ENCODE measurements around the gene PRR30. TPM values are rescaled to one million over a fixed set of nuclear protein-coding genes. Genes with fewer than 3 reads are reported as not detected.

PRR30 gene
- total RNA-seq, 1 donor, result not detected

- no peak for DNase-seq (ENCODE audit: low read depth)
These were observed 26.0 kb upstream of the PRR30 start for GRCh38 chr2:27164960-27165763.

DNA sequence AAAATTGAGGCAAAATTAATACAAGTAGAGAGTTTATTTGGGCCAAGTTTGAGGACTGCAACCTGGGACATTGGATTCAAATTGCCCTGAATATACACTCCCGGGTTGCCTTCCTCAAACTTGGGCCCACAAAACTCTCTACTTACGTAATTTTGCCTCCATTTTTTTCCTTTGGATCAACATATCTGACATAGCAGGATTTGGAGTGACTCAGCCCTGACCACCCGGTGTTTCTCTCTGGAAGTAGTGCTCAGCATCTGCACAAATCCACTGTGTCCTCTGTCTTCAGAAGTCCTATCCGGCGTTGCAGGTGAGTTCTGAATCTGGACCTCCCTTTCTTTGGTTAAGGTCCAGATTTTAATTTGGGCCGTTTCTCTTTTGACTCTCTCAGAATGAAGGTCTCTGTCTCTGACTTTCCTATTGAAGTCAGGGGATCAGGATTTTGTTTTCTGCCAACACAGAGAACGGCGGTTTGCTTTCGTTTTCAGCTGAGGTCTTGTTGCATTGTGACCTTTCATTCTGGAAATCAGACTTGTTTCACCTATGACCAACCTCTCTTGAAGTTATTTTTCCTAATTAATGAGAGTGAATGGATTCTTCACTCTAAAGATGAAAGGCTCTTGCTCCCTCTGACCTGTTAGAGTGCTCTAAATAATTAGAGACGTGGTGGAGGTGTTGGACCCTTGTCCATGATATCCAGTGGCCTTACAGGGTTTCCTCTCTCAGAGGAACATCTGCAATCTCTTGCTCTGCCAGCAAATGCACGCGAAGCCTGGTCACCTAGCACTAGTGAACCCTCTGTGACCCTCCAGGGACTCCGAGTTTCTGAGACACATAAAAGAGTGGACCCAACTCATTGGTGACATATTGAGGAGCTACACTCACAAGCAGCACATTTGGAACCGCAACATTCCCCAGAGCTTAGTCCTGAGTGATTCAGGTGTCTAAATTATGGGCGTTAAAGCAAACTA, 23.2 kb upstream of the PRR30 start:
- DNase-seq (ENCODE audit: low read depth), result peak; percentile 56
- H3K4me3 ChIP-seq (ENCODE audit: low read depth, low read length), result peak overlapping the region; percentile 10
- TF ChIP-seq CTCF (IDR thresholded peaks at IDR 0.05; ENCODE audit: insufficient read depth, low read depth, low read length), result no peak

More at GRCh38 chr2:27164960-27165763, 26.0 kb upstream of the PRR30 start:
- H3K4me3 ChIP-seq (ENCODE audit: low read depth, low read length), result no peak overlapping the region
- TF ChIP-seq CTCF (IDR thresholded peaks at IDR 0.05; ENCODE audit: insufficient read depth, low read depth, low read length), result no peak

DNA sequence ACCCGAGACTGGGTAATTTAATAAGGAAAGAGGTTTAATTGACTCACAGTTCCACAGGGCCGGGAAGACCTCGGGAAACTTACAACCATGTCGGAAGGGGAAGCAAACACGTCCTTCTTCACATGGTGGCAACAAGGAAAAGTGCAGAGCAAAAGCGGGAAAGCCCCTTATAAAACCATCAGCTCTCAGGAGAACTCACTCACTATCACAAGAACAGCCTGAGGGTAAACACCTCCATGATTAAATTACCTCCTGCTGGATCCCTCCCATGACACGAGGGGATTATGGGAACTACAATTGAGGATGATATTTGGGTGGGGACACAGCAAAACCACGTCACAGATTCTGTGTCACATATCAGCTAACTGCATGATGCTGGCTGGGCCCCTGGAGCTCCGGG, 21.0 kb upstream of the PRR30 start:
- TF ChIP-seq CTCF (IDR thresholded peaks at IDR 0.05; ENCODE audit: insufficient read depth, low read depth, low read length), result no peak
- no peak overlapping the region for H3K4me3 ChIP-seq (ENCODE audit: low read depth, low read length)
- DNase-seq (ENCODE audit: low read depth), result no peak

DNA sequence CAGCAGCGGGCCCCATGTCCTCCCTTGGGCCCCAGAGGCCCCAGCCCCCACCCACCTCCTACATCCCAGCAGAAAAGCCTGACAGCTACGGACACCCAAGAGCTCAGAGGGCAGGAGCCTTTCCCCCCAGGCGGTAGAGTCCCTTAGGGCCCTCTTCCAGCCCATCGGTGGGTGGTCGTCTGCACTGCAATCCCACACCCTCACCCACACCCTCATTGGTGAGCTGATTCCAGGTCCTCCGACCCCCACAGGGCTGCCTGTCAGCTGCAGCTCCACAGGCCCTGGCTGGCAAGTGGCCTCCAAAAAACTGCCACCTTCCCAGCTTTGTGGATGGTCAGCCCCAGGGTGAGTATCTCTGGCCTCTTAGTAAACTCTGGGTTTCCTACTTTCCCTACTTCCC, 20.1 kb upstream of the PRR30 start:
- H3K4me3 ChIP-seq (ENCODE audit: low read depth, low read length), result no peak overlapping the region
- TF ChIP-seq CTCF (IDR thresholded peaks at IDR 0.05; ENCODE audit: insufficient read depth, low read depth, low read length), result no peak
- DNase-seq (ENCODE audit: low read depth), result no peak

GRCh38 chr2:27158468-27158867, 19.3 kb upstream of the PRR30 start:
- DNase-seq (ENCODE audit: low read depth), result no peak
- TF ChIP-seq CTCF (IDR thresholded peaks at IDR 0.05; ENCODE audit: insufficient read depth, low read depth, low read length), result no peak

DNA sequence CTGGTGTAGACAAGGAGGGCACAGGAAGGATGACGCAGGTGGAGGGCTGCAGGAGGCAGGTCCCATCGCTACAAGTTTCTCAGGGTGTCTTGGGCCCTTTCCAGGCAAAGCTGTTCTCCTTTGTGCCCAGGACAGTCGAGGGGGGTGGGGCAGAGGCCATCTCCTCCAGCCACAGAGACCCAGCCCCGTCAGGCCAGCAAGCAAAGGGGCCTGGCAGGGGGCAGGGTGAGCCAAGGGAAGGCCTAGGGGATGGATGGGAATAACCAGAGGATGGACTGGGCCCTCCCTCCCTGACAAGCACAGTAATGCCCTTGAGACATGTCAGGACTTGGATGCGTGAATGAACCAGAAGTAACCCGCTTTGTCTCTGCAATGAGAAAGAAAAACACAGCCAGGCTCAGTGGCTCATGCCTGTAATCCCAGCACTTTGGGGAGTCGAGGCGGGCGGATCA, 15.9 kb upstream of the PRR30 start:
- TF ChIP-seq CTCF (IDR thresholded peaks at IDR 0.05; ENCODE audit: insufficient read depth, low read depth, low read length), result no peak
- no peak overlapping the region for H3K4me3 ChIP-seq (ENCODE audit: low read depth, low read length)

More at GRCh38 chr2:27158468-27158867, 19.3 kb upstream of the PRR30 start:
- no peak overlapping the region for H3K4me3 ChIP-seq (ENCODE audit: low read depth, low read length)

More for the DNA sequence above, 15.9 kb upstream of the PRR30 start:
- DNase-seq (ENCODE audit: low read depth), result no peak
